ENCODE measurements around the gene CAPZB. TPM values are rescaled to one million over a fixed set of nuclear protein-coding genes. Genes with fewer than 3 reads are reported as not detected.

Gene CAPZB
- total RNA-seq, 1 donor from 2014 or later, result 217 TPM

DNA sequence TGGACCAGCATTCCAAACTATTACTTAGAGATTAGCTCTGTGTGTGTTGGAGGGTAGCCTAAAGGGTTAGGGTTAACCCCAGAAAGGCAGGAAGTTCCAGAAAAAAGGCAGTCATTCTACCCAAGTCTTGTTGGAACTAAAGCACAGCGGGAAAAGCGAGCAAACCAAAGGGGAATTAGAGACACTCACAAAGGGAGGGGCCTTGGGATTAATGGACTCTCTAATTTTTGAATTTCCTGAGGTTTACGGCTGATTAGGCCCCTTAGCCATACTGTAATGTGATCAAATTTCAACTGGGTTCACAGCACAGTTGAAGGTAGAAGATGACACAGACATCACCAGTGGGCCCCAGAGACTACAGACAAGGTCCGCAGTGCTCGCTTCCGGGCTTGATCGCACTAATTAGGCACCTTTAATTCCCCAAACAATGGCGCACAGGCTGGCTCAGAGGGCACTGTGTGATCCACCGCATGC lies 28.3 kb downstream of the CAPZB start:
- Histone ChIP-seq H3K27ac (replicated peaks) (peak overlapping the region; percentile 82), H3K9me3 (replicated peaks) (no peaks in the 10 kb centered on the region), H3K27me3 (ENCODE audit: low read depth) (no peaks in the 10 kb centered on the region), H3K4me3 (no peak overlapping the region), H3K36me3 (no peaks in the 10 kb centered on the region), H3K4me1 (peaks cover 100% of the 10 kb centered on the region)
- intact Hi-C loops (cut with micrococcal nuclease), result no loop called here
- TF ChIP-seq, protein P1, sequence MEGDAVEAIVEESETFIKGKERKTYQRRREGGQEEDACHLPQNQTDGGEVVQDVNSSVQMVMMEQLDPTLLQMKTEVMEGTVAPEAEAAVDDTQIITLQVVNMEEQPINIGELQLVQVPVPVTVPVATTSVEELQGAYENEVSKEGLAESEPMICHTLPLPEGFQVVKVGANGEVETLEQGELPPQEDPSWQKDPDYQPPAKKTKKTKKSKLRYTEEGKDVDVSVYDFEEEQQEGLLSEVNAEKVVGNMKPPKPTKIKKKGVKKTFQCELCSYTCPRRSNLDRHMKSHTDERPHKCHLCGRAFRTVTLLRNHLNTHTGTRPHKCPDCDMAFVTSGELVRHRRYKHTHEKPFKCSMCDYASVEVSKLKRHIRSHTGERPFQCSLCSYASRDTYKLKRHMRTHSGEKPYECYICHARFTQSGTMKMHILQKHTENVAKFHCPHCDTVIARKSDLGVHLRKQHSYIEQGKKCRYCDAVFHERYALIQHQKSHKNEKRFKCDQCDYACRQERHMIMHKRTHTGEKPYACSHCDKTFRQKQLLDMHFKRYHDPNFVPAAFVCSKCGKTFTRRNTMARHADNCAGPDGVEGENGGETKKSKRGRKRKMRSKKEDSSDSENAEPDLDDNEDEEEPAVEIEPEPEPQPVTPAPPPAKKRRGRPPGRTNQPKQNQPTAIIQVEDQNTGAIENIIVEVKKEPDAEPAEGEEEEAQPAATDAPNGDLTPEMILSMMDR (IDR thresholded peaks at IDR 0.05; ENCODE audit: borderline replicate concordance), result no peak
- DNase-seq, result no peak

DNA sequence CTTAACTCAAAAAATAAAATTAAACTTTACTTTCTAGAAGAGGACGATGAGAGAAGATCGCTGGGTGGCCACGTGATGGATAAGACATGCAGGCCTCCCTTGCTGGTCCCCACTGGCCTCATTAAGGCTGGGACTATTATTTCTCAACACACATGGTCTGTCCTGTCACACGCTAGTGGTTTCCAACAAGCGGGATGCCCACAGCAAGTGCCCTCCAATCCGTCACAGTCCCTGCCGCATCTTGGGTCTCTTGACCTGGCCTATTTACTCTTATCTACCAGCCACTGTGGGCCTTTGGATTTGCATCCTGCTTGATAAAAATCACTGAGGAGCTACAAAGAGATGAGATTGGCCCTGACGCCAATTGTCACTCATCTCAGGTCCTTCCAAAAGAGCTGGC lies 30.0 kb downstream of the CAPZB start:
- Histone ChIP-seq H3K27me3 (ENCODE audit: low read depth) (no peaks in the 10 kb centered on the region), H3K4me1 (peaks cover 100% of the 10 kb centered on the region), H3K36me3 (no peaks in the 10 kb centered on the region), H3K27ac (replicated peaks) (peak overlapping the region; percentile 82), H3K9me3 (replicated peaks) (no peaks in the 10 kb centered on the region), H3K4me3 (no peak overlapping the region)
- intact Hi-C loops (cut with micrococcal nuclease), result no loop called here
- no peak for DNase-seq
- TF ChIP-seq, protein P1 (IDR thresholded peaks at IDR 0.05; ENCODE audit: borderline replicate concordance), result no peak

- intact Hi-C loops (cut with micrococcal nuclease), result no loop called here
- DNase-seq, result no peak
- peak overlapping the region; percentile 3 for H3K4me3 ChIP-seq
These were observed 30.8 kb downstream of the CAPZB start for GRCh38 chr1:19454265-19455146.

GRCh38 chr1:19453741-19454201 lies 31.6 kb downstream of the CAPZB start:
- peak; percentile 47 for DNase-seq
- Histone ChIP-seq H3K27ac (replicated peaks) (peak overlapping the region; percentile 82), H3K4me1 (peaks cover 100% of the 10 kb centered on the region), H3K9me3 (replicated peaks) (no peaks in the 10 kb centered on the region), H3K27me3 (ENCODE audit: low read depth) (no peaks in the 10 kb centered on the region), H3K4me3 (no peak overlapping the region), H3K36me3 (no peaks in the 10 kb centered on the region)
- TF ChIP-seq, protein P1 (IDR thresholded peaks at IDR 0.05; ENCODE audit: borderline replicate concordance), result no peak
- intact Hi-C loops (cut with micrococcal nuclease), result no loop called here

More at GRCh38 chr1:19454265-19455146, 30.8 kb downstream of the CAPZB start:
- Histone ChIP-seq H3K27ac (replicated peaks) (peak overlapping the region; percentile 82), H3K9me3 (replicated peaks) (no peaks in the 10 kb centered on the region), H3K36me3 (no peaks in the 10 kb centered on the region), H3K27me3 (ENCODE audit: low read depth) (no peaks in the 10 kb centered on the region), H3K4me1 (peaks cover 100% of the 10 kb centered on the region)
- TF ChIP-seq, protein P1 (IDR thresholded peaks at IDR 0.05; ENCODE audit: borderline replicate concordance), result no peak

GRCh38 chr1:19452221-19452663 lies 33.1 kb downstream of the CAPZB start:
- no peaks in the 10 kb centered on the region for H3K9me3 ChIP-seq (replicated peaks)
- no peaks in the 10 kb centered on the region for H3K36me3 ChIP-seq
- H3K27ac ChIP-seq (replicated peaks), result peak overlapping the region; percentile 82
- H3K4me3 ChIP-seq, result no peak overlapping the region
- intact Hi-C loops (cut with micrococcal nuclease), result no loop called here
- DNase-seq, result peak; percentile 67
- peaks cover 100% of the 10 kb centered on the region for H3K4me1 ChIP-seq
- TF ChIP-seq, protein P1 (IDR thresholded peaks at IDR 0.05; ENCODE audit: borderline replicate concordance), result no peak
- H3K27me3 ChIP-seq (ENCODE audit: low read depth), result no peaks in the 10 kb centered on the region
